ENCODE data around the gene LRCH2.

LRCH2 gene

DNA sequence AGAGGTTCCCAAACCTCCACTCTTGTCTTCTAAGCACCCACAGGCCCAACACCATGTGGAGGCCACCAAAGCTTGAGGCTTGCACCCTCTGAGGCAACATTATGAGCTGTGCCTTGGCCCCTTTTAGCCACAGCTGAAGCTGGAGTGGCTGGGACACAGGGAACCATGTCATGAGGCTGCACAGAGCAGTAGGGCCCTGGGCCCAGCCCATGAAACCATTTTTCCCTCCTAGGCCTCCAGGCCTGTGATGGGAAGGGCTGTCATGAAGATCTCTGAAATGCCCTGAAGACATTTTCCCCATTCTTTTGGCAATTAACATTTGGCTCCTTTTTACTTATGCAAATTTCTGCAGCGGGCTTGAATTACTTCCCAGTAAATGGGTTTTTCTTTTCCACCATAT, 29.9 kb downstream of the LRCH2 start:
- Histone ChIP-seq H3K79me2 (ENCODE audit: low read length) (no peaks in the 10 kb centered on the region), H3K9ac (ENCODE audit: low read length) (no peak overlapping the region), H2AFZ (ENCODE audit: low read depth, low read length) (no peak overlapping the region), H3K4me2 (ENCODE audit: low read length) (no peak overlapping the region), H3K9me3 (ENCODE audit: insufficient read depth, low read length) (no peaks in the 10 kb centered on the region), H3K27ac (ENCODE audit: low read length) (no peak overlapping the region), H3K36me3 (replicated peaks; ENCODE audit: low read depth, low read length) (no peaks in the 10 kb centered on the region), H3K4me3 (ENCODE audit: low read length) (no peak overlapping the region), H3K4me1 (ENCODE audit: low read length) (no peaks in the 10 kb centered on the region), H3K27me3 (ENCODE audit: low read depth, low read length) (no peaks in the 10 kb centered on the region), H4K20me1 (ENCODE audit: insufficient read depth, low read length) (no peaks in the 10 kb centered on the region)
- TF ChIP-seq CTCF (IDR thresholded peaks at IDR 0.05; ENCODE audit: low read depth, low read length) (no peak), EZH2phosphoT487 (IDR thresholded peaks at IDR 0.05; ENCODE audit: low read depth) (no peak)

DNA sequence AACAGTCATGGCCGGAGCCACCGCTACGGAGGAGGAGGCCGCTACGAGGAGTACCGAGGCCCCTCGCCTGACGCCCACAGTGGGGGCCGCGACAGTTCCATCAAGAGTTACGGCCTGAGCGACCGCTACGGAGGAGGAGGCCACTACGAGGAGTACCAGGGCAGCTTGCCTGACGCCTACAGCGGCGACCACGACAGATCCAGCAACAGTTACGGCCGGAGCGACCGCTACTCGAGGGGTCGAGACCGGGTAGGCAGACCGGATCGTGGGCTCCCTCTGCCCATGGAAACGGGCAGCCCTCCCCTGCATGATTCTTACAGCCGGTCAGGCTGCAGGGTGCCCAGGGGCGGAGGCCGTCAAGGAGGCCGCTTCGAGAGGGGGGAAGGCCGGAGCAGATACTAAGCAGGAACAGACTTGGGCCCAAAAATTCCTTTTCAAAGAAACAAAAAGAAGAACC, 41.6 kb downstream of the LRCH2 start:
- TF ChIP-seq EZH2phosphoT487 (IDR thresholded peaks at IDR 0.05; ENCODE audit: low read depth) (no peak), CTCF (IDR thresholded peaks at IDR 0.05; ENCODE audit: low read depth, low read length) (no peak)
- Histone ChIP-seq H2AFZ (ENCODE audit: low read depth, low read length) (no peak overlapping the region), H3K4me2 (ENCODE audit: low read length) (no peak overlapping the region), H4K20me1 (ENCODE audit: insufficient read depth, low read length) (no peaks in the 10 kb centered on the region), H3K9me3 (ENCODE audit: insufficient read depth, low read length) (no peaks in the 10 kb centered on the region), H3K9ac (ENCODE audit: low read length) (no peak overlapping the region), H3K4me3 (ENCODE audit: low read length) (no peak overlapping the region), H3K27me3 (ENCODE audit: low read depth, low read length) (no peaks in the 10 kb centered on the region), H3K79me2 (ENCODE audit: low read length) (no peaks in the 10 kb centered on the region), H3K27ac (ENCODE audit: low read length) (no peak overlapping the region), H3K36me3 (replicated peaks; ENCODE audit: low read depth, low read length) (no peaks in the 10 kb centered on the region), H3K4me1 (ENCODE audit: low read length) (no peaks in the 10 kb centered on the region)

DNA sequence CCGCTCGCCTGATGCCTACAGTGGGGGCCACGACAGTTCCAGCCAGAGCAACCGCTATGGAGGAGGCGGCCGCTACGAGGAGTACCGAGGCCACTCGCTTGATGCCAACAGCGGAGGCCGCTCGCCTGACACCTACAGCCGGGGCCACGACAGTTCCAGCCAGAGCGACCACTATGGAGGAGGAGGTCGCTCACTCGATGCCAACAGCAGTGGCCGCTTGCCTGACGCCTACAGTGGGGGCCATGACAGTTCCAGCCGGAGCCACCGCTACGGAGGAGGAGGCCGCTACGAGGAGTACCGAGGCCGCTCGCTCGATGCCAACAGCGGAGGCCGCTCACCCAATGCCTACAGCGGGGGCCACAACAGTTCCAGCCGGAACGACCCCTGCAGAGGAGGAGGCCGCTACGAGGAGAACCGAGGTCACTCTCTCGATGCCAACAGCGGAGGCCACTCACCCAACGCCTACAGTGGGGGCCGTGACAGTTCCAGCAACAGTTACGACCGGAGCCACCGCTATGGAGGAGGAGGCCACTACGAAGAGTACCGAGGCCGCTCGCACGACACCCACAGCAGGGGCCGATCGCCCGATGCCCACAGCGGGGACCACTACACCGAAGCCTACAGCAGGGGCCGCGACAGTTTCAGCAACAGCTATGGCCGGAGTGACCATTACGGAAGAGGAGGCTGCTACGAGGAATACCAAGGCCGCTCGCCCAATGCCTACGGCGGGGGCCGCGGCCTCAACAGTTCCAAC, 42.2 kb downstream of the LRCH2 start:
- Histone ChIP-seq H3K36me3 (replicated peaks; ENCODE audit: low read depth, low read length) (no peaks in the 10 kb centered on the region), H3K79me2 (ENCODE audit: low read length) (no peaks in the 10 kb centered on the region), H2AFZ (ENCODE audit: low read depth, low read length) (no peak overlapping the region), H3K27me3 (ENCODE audit: low read depth, low read length) (no peaks in the 10 kb centered on the region), H3K4me3 (ENCODE audit: low read length) (no peak overlapping the region), H3K9me3 (ENCODE audit: insufficient read depth, low read length) (no peaks in the 10 kb centered on the region), H3K27ac (ENCODE audit: low read length) (no peak overlapping the region), H3K4me1 (ENCODE audit: low read length) (no peaks in the 10 kb centered on the region), H3K9ac (ENCODE audit: low read length) (no peak overlapping the region), H4K20me1 (ENCODE audit: insufficient read depth, low read length) (no peaks in the 10 kb centered on the region), H3K4me2 (ENCODE audit: low read length) (no peak overlapping the region)
- TF ChIP-seq CTCF (IDR thresholded peaks at IDR 0.05; ENCODE audit: low read depth, low read length) = no peak

DNA sequence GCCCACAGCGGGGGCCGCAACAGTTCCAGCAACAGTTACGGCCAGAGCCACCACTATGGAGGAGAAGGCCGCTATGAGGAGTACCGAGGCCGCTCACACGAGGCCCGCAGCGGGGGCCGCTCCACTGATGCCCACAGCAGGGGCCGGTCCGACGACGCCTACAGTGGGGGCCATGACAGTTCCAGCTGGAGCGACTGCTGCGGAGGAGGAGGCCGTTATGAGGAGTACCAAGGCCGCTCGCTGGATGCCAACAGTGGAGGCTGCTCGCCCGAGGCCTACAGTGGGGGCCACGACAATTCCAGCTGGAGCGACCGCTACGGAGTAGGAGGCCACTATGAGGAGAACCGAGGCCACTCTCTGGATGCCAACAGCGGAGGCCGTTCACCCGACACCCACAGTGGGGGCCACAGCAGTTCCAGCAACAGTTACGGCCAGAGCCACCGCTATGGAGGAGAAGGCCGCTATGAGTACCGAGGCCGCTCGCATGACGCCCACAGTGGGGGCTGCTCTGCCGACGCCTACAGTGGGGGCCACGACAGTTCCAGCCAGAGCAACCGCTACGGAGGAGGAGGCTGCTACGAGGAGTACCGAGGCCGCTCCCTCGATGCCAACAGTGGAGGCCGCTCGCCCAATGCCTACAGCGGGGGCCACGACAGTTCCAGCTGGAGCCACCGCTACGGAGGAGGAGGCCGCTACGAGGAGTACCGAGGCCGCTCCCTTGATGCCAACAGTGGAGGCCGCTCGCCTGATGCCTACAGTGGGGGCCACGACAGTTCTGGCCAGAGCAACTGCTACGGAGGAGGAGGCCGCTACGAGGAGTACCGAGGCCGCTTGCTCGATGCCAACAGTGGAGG, 43.0 kb downstream of the LRCH2 start:
- H3K9me3 ChIP-seq (ENCODE audit: insufficient read depth, low read length) = no peaks in the 10 kb centered on the region
- TF ChIP-seq CTCF (IDR thresholded peaks at IDR 0.05; ENCODE audit: low read depth, low read length) (no peak), EZH2phosphoT487 (IDR thresholded peaks at IDR 0.05; ENCODE audit: low read depth) (no peak)
- H3K27ac ChIP-seq (ENCODE audit: low read length) = no peak overlapping the region
- H3K4me3 ChIP-seq (ENCODE audit: low read length) = no peak overlapping the region
- H3K9ac ChIP-seq (ENCODE audit: low read length) = no peak overlapping the region
- no peaks in the 10 kb centered on the region for H3K27me3 ChIP-seq (ENCODE audit: low read depth, low read length)
- H4K20me1 ChIP-seq (ENCODE audit: insufficient read depth, low read length) = no peaks in the 10 kb centered on the region
- no peaks in the 10 kb centered on the region for H3K36me3 ChIP-seq (replicated peaks; ENCODE audit: low read depth, low read length)
- H2AFZ ChIP-seq (ENCODE audit: low read depth, low read length) = no peak overlapping the region
- no peaks in the 10 kb centered on the region for H3K79me2 ChIP-seq (ENCODE audit: low read length)
- H3K4me2 ChIP-seq (ENCODE audit: low read length) = no peak overlapping the region
- H3K4me1 ChIP-seq (ENCODE audit: low read length) = no peaks in the 10 kb centered on the region
